K562 treated with DMSO at 1 percent for 12 hours (cell line): ENCODE data around the gene FRAT1. TPM values are rescaled to one million over a fixed set of nuclear protein-coding genes. Genes with fewer than 3 reads are reported as not detected.

ENCODE experiments used
- total RNA-seq: library from RNA; unstranded; fragments of 300-600 nt; gene quantifications from 2 replicates; pipeline ENCODE4 v1.2.3, GENCODE V29; 2022; ENCODE audit not compliant: insufficient read depth

Gene FRAT1
- total RNA-seq, result 4.0 TPM in 2 replicates

GRCh38 chr10:97318772-97319651 lies at the start of gene FRAT1:
Gene FRAT1 (plus strand): TSS chr10:97319271. CDS start chr10:97319454, 183 bp downstream.

GRCh38 chr10:97292097-97292861 lies 26.8 kb upstream of the FRAT1 start, which contains the start of gene ARHGAP19:
Gene ARHGAP19 (minus strand): TSS chr10:97292637. CDS start chr10:97292627, 10 bp downstream.

GRCh38 chr10:97334370-97335175 lies 15.5 kb downstream of the FRAT1 start, which contains the start of gene FRAT2:
Gene FRAT2 (minus strand): TSS chr10:97334729. CDS start chr10:97334572, 157 bp downstream.

Other genes with a start within 250 kb of the FRAT1 start
- gene SLIT1, start 133.3 kb upstream of the FRAT1 start, total RNA-seq, result 0.16 TPM in 1 of 2 replicates, not detected in the other
- 10.7 and 22.6 TPM in 2 replicates for gene ARHGAP19, start 26.6 kb upstream of the FRAT1 start, total RNA-seq
- gene FRAT2, start 15.5 kb downstream of the FRAT1 start, total RNA-seq, result 23.1 and 23.6 TPM in 2 replicates
- 6.5 and 7.9 TPM in 2 replicates for gene RRP12, start 82.1 kb downstream of the FRAT1 start, total RNA-seq
- 157 and 193 TPM in 2 replicates for gene PGAM1, start 106.9 kb downstream of the FRAT1 start, total RNA-seq
- gene EXOSC1, start 126.7 kb downstream of the FRAT1 start, total RNA-seq, result 65.4 and 74.3 TPM in 2 replicates
- gene ZDHHC16, start 126.9 kb downstream of the FRAT1 start, total RNA-seq, result 18.7 and 21.7 TPM in 2 replicates
- gene MMS19, start 179.2 kb downstream of the FRAT1 start, total RNA-seq, result 33.3 and 44.5 TPM in 2 replicates
- gene UBTD1, start 179.7 kb downstream of the FRAT1 start, total RNA-seq, result 5.4 and 5.7 TPM in 2 replicates